Measurements from ENCODE around the gene CUX1.
"Not testable (repeated sequence)": the region's sequence is repeated elsewhere in the genome, so short reads cannot be mapped to it uniquely, and the experiment has no call there.

Gene CUX1

GRCh38 chr7:101869026-101869900, 51.8 kb downstream of the CUX1 start:
- no peak for DNase-seq (ENCODE audit: low read depth in 2 of 3, low spot score in 1 of 3)

- no peak for DNase-seq (ENCODE audit: low read depth in 2 of 3, low spot score in 1 of 3)
These were observed 52.5 kb downstream of the CUX1 start for GRCh38 chr7:101869901-101870290.

- DNase-seq (ENCODE audit: low read depth in 2 of 3, low spot score in 1 of 3) = no peak
These were observed 53.1 kb downstream of the CUX1 start for GRCh38 chr7:101870361-101871062.

GRCh38 chr7:101871351-101871750, 53.9 kb downstream of the CUX1 start:
- DNase-seq (ENCODE audit: low read depth in 2 of 3, low spot score in 1 of 3) = no peak

GRCh38 chr7:101874028-101874427, 56.6 kb downstream of the CUX1 start:
- DNase-seq (ENCODE audit: low read depth in 2 of 3, low spot score in 1 of 3) = no peak

- DNase-seq (ENCODE audit: low read depth in 2 of 3, low spot score in 1 of 3) = no peak
These were observed 57.9 kb downstream of the CUX1 start for GRCh38 chr7:101875283-101875846.

GRCh38 chr7:101877882-101878591, 60.6 kb downstream of the CUX1 start:
- DNase-seq (ENCODE audit: low read depth in 2 of 3, low spot score in 1 of 3) = no peak

GRCh38 chr7:101878938-101879337, 61.5 kb downstream of the CUX1 start:
- DNase-seq (ENCODE audit: low read depth in 2 of 3, low spot score in 1 of 3) = no peak

GRCh38 chr7:101879565-101879964, 62.1 kb downstream of the CUX1 start:
- no peak for DNase-seq (ENCODE audit: low read depth in 2 of 3, low spot score in 1 of 3)

GRCh38 chr7:101880282-101881054, 63.0 kb downstream of the CUX1 start:
- DNase-seq (ENCODE audit: low read depth in 2 of 3, low spot score in 1 of 3) = no peak

- DNase-seq (ENCODE audit: low read depth in 2 of 3, low spot score in 1 of 3) = no peak
These were observed 64.6 kb downstream of the CUX1 start for GRCh38 chr7:101882005-101882421.

- DNase-seq (ENCODE audit: low read depth in 2 of 3, low spot score in 1 of 3) = no peak
These were observed 65.5 kb downstream of the CUX1 start for GRCh38 chr7:101882595-101883564.

- no peak for DNase-seq (ENCODE audit: low read depth in 2 of 3, low spot score in 1 of 3)
These were observed 67.5 kb downstream of the CUX1 start for GRCh38 chr7:101884671-101885596.

- no peak for DNase-seq (ENCODE audit: low read depth in 2 of 3, low spot score in 1 of 3)
These were observed 68.2 kb downstream of the CUX1 start for GRCh38 chr7:101885597-101885955.

- DNase-seq (ENCODE audit: low read depth in 2 of 3, low spot score in 1 of 3) = not testable (repeated sequence)
These were observed 69.9 kb downstream of the CUX1 start for GRCh38 chr7:101887352-101887751.

GRCh38 chr7:101888564-101888963, 71.1 kb downstream of the CUX1 start:
- not testable (repeated sequence) for DNase-seq (ENCODE audit: low read depth in 2 of 3, low spot score in 1 of 3)

- no peak for DNase-seq (ENCODE audit: low read depth in 2 of 3, low spot score in 1 of 3)
These were observed 73.5 kb downstream of the CUX1 start for GRCh38 chr7:101890749-101891523.
